ENCODE measurements around the gene MAPKAPK3. TPM values are rescaled to one million over a fixed set of nuclear protein-coding genes. Genes with fewer than 3 reads are reported as not detected.

MAPKAPK3 gene
- total RNA-seq, 4 donors from 2014 or later: 235 to 466 (median 387) TPM

DNA sequence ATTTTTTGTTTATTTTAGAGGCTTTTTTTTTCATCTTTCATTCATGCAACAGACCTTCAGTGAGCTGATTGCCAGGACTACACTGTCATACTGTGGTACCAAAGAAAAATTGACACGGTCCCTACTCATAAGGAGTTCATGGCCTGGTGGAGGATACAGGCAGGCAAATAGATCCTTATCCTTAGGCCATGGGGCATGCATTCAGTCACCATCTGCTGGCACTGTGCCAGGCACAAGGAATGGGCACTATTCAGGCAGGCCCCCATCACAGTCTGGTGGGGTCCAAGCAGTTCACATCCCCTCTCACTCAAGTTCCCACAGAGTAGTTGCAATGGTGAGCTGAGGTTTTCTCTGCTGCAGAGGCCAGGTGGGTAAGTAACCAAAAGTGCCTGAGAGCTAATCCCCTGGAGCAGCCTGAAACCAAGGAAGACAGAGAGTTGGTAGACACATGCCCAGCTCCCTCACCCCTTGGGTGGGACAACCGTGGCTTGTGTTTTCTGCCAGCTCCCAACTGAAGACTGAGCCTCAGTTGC, 22.6 kb upstream of the MAPKAPK3 start:
- H3K4me3 ChIP-seq: no peak overlapping the region
- H3K4me1 ChIP-seq: peaks cover 19 to 22% of the 10 kb centered on the region in 2 donors
- TF ChIP-seq POLR2A (IDR thresholded peaks at IDR 0.05): no peak
- TF ChIP-seq, protein P1, sequence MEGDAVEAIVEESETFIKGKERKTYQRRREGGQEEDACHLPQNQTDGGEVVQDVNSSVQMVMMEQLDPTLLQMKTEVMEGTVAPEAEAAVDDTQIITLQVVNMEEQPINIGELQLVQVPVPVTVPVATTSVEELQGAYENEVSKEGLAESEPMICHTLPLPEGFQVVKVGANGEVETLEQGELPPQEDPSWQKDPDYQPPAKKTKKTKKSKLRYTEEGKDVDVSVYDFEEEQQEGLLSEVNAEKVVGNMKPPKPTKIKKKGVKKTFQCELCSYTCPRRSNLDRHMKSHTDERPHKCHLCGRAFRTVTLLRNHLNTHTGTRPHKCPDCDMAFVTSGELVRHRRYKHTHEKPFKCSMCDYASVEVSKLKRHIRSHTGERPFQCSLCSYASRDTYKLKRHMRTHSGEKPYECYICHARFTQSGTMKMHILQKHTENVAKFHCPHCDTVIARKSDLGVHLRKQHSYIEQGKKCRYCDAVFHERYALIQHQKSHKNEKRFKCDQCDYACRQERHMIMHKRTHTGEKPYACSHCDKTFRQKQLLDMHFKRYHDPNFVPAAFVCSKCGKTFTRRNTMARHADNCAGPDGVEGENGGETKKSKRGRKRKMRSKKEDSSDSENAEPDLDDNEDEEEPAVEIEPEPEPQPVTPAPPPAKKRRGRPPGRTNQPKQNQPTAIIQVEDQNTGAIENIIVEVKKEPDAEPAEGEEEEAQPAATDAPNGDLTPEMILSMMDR (IDR thresholded peaks at IDR 0.05 in 4 of 5, conservative IDR thresholded peaks at IDR 0.05 in 1 of 5): no peak
- in situ Hi-C loops (cut with MboI; ENCODE audit: low sequenced_read_pairs in 4 of 4) (no loop called here), intact Hi-C loops (cut with DNase I; ENCODE audit: low total_unique reads) (no loop called here)
- no peak overlapping the region for H3K27ac ChIP-seq
- ATAC-seq (no peak), DNase-seq (no peak)
- no peaks in the 10 kb centered on the region for H3K27me3 ChIP-seq
- H3K9me3 ChIP-seq: no peaks in the 10 kb centered on the region
- no peaks in the 10 kb centered on the region for H3K36me3 ChIP-seq

DNA sequence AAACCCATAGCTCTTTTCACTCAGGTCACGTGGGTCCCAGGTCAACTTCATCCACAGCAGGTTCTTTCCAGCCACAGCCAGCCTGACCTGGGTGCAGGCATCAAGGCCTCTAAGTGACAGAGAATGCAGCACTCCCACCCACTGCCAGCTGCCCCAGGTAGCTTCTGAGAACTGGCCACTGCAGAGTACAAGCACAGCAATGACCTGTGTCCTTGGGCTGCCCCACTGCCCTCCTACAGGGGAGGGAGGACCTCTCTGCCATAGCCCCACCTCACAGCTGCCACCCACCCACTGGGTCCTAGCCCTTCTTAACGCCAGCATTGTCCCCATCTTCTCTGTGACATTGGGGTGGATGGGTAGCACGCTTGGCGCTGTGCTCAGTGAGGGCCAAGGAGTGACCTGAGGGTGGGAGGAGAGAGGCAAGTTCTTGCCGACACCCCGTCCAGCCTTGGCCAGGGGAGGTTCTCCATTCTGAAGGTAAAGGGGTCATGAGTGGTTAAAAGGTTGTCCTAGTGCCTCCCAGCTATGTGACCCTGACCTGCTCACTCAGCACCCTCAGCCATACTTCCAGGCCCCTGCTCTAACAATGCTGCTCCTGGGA, 17.7 kb upstream of the MAPKAPK3 start:
- Histone ChIP-seq H3K9me3 (no peaks in the 10 kb centered on the region), H3K36me3 (no peaks in the 10 kb centered on the region), H3K27ac (peak overlapping the region; percentile 95 to 99 (median 96)), H3K4me3 (no peak overlapping the region), H3K4me1 (peaks cover 48 to 51% of the 10 kb centered on the region in 2 donors), H3K27me3 (no peaks in the 10 kb centered on the region)
- in situ Hi-C loops (cut with MboI; ENCODE audit: low sequenced_read_pairs in 4 of 4) (no loop called here), intact Hi-C loops (cut with DNase I; ENCODE audit: low total_unique reads) (no loop called here)
- ATAC-seq: no peak
- DNase-seq: no peak
- TF ChIP-seq POLR2A (IDR thresholded peaks at IDR 0.05): no peak
- TF ChIP-seq, protein P1 (IDR thresholded peaks at IDR 0.05 in 4 of 5, conservative IDR thresholded peaks at IDR 0.05 in 1 of 5): no peak

DNA sequence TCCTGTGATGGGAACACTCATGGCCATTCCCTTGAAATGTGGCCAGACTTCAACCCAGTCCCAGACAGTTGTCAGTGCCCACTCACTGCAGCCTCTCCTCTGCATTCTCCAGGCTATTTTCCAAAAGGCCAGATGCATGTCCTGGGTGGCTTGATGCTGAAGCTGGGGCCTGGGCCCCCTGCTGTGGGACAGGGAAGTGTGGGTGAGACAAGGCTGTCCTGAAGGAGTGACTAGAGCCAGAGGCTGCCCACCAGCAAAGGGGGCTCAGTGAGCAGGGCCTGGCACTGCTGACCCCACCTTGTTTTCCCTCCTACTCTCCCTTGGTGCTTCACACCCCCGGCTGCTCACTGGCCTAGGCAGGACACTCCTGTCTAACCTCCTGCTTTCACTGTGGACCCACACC, 17.2 kb upstream of the MAPKAPK3 start:
- Histone ChIP-seq H3K9me3 (no peaks in the 10 kb centered on the region), H3K36me3 (no peaks in the 10 kb centered on the region), H3K4me1 (peaks cover 53 to 56% of the 10 kb centered on the region in 2 donors), H3K27ac (peak overlapping the region; percentile 95 to 99 (median 96)), H3K4me3 (no peak overlapping the region), H3K27me3 (no peaks in the 10 kb centered on the region)
- in situ Hi-C loops (cut with MboI; ENCODE audit: low sequenced_read_pairs in 4 of 4) (loop anchor here in 1 of 4 donors (25.0 kb wide), 1 partner anchor 788 kb away; the partner anchor contains the start of genes MANF and RBM15B), intact Hi-C loops (cut with DNase I; ENCODE audit: low total_unique reads) (no loop called here)
- TF ChIP-seq POLR2A (IDR thresholded peaks at IDR 0.05): no peak
- TF ChIP-seq, protein P1 (IDR thresholded peaks at IDR 0.05 in 4 of 5, conservative IDR thresholded peaks at IDR 0.05 in 1 of 5): no peak
- ATAC-seq (no peak), DNase-seq (no peak)

DNA sequence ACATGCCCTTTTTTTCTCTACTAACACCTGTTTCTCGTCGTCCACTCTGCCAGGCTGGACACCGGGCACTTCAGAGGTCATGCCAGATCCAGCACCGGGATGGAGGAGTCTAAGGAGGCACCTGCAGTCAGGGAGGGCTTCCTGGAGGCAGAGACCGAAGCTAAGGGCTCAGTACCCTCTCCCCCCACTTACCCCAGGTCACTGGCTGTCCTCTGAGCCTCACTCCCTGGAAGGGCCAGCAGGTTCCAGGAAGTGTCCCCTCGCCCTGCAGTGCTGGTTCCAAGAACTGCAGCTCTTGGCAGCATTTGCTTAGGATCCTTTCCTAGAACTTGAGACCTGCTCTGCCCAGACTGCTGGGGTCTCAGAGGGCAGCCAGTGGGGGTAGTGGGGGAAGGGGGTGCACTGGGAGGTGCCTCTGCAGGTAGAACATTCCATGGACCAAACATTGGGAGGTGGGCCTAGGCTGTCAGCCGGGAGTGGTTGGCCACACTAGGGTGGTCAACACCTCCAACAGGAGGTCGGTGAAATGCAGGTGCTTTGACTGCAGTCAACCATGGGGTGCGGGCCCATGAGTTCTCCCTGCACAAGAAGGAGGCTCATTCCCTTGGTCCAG, 16.7 kb upstream of the MAPKAPK3 start:
- no peaks in the 10 kb centered on the region for H3K27me3 ChIP-seq
- H3K4me1 ChIP-seq: peaks cover 57 to 59% of the 10 kb centered on the region in 2 donors
- peak overlapping the region; percentile 95 to 99 (median 96) for H3K27ac ChIP-seq
- TF ChIP-seq, protein P1 (IDR thresholded peaks at IDR 0.05 in 4 of 5, conservative IDR thresholded peaks at IDR 0.05 in 1 of 5): no peak
- no peak for TF ChIP-seq POLR2A (IDR thresholded peaks at IDR 0.05)
- no peaks in the 10 kb centered on the region for H3K9me3 ChIP-seq
- no peaks in the 10 kb centered on the region for H3K36me3 ChIP-seq
- ATAC-seq (no peak), DNase-seq (peak in 1 of 2 donors; percentile 58)
- no peak overlapping the region for H3K4me3 ChIP-seq
- in situ Hi-C loops (cut with MboI; ENCODE audit: low sequenced_read_pairs in 4 of 4): loop anchor here in 1 of 4 donors (25.0 kb wide), 1 partner anchor 787 kb away; the partner anchor contains the start of genes MANF and RBM15B
- intact Hi-C loops (cut with DNase I; ENCODE audit: low total_unique reads): no loop called here
